ENCODE results near the gene AFMID.

- TF ChIP-seq CTCF (IDR thresholded peaks at IDR 0.05) (no peak), TCF7L2 (IDR thresholded peaks at IDR 0.05; ENCODE audit: low read depth, low read length) (no peak)
These were observed 45.1 kb downstream of the AFMID start for GRCh38 chr17:78231991-78232858.
